H1 (cell line): Measurements from ENCODE around the gene SLC25A11. TPM values are rescaled to one million over a fixed set of nuclear protein-coding genes. Genes with fewer than 3 reads are reported as not detected.

Source experiments
- CBX8 ChIP-seq: fragments of 300-800, 300-1000 bp; sonication (generic); IDR thresholded peaks from 2 replicates; pipeline ENCODE4 v1.7.1; 2016; ENCODE audit warnings: low read depth, low read length, borderline replicate concordance
- polyA plus RNA-seq, 7 experiments: library from polyadenylated mRNA; depleted of rRNA in 3 of 7; stranded (reverse) in 5 of 7; unstranded in 2 of 7; fragments of >200 nt in 5 of 7; fragments of 200-250 nt in 2 of 7; gene quantifications; 1 replicate in 5 of 7; 2 replicates in 1 of 7; 4 replicates in 1 of 7; pipeline versions ENCODE4 v1.2.1 to v1.2.3, GENCODE V29; 2011 to 2013; ENCODE audit warnings: missing spikeins in 2 of 7, mixed read lengths in 2 of 7
- total RNA-seq: library from RNA; stranded (reverse); fragmentation: NEBNext Ultra II Directional; extraction: Animal tissue kit (Norgen Biotek cat#: 25700); gene quantifications from 2 replicates; pipeline ENCODE4 v1.2.1, GENCODE V29; 2021

The SLC25A11 gene
- total and polyA plus RNA-seq, 2 of the 8 experiments (the other 6 are each of a cell fraction or from before 2014, with no cell fraction given), result 55.9 to 97.0 TPM

DNA sequence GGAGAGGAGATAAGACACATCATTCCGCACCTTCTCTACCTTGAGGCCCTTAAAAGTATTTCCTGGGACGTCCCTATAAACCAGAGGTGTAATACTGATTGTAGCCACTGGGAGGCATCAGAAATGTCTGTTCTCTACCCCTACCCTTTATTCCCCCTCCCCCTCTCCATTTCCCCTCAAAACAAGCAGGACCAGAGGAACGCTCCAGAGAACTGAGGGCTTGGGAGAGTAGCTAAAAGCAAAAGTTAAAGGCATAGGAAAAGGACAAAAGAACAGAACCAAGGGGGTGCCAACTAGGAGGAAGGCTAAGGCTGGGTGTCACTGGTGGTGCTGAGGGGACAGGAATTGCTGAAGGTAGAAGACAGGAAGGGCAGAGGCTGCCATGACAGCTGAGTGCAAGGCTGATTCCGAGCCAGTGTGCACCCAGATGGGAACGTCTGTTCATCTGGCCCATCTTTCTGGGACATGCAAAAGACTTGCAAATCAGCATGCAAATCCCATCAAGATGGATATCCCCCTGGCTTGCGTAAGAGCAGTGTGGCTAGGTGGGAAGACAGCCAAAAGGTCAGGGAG lies 40.9 kb upstream of the SLC25A11 start (continued):
- no peak for TF ChIP-seq CBX8
